ENCODE measurements around the gene TTN.

The TTN gene

DNA sequence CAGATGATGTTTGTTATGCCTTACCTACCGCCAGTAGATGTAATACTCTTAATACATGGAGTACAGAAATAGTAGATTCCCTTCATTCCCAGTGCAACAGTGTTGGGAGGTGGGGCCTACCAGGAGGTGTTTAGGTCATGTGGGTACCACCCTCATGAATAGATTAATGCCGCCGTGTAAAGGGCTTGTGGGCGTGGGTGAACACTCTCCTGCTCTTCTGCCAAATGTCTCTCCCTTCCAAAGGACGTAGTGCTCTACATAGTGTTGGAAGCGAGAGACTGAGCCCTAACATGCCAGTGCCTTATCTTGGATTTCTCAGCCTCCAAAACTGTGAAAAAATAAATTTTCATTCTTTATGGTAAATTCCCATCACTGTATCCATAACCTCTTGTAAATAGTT, 296.8 kb downstream of the TTN start:
- Histone ChIP-seq H3K36me3 (ENCODE audit: insufficient read depth, low read length) (peaks cover 12% of the 10 kb centered on the region), H2AFZ (ENCODE audit: low read depth, low read length) (no peak overlapping the region), H3K27me3 (ENCODE audit: insufficient read depth, low read length) (no peaks in the 10 kb centered on the region), H3K4me1 (ENCODE audit: insufficient read depth, low read length) (peaks cover 13% of the 10 kb centered on the region), H3K9me3 (ENCODE audit: low read length) (no peaks in the 10 kb centered on the region), H3K4me3 (ENCODE audit: low read length) (no peak overlapping the region)

DNA sequence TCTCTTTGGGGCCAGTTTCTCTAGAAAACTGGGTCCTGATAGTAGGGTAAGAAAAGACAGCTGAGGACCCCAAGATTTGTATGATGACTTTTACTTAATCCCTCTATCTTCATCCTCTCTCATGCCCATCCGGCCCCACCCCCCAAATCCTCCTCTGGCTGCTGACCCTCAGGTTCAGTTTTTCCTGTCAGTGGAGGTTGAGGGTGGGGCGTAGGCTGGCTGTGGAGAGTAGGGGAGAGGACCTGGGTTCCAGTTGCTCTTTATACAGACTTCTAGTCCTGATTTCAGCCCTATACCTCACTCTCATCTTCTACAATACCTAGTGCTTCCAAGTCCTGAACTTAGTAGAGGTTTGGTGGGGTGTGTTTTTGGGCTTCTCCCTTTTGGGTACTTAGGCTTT, 298.6 kb downstream of the TTN start:
- Histone ChIP-seq H3K4me1 (ENCODE audit: insufficient read depth, low read length) (peaks cover 13% of the 10 kb centered on the region), H3K27me3 (ENCODE audit: insufficient read depth, low read length) (no peaks in the 10 kb centered on the region), H3K4me3 (ENCODE audit: low read length) (no peak overlapping the region), H3K9me3 (ENCODE audit: low read length) (no peaks in the 10 kb centered on the region), H3K36me3 (ENCODE audit: insufficient read depth, low read length) (peaks cover 25% of the 10 kb centered on the region), H2AFZ (ENCODE audit: low read depth, low read length) (no peak overlapping the region)

DNA sequence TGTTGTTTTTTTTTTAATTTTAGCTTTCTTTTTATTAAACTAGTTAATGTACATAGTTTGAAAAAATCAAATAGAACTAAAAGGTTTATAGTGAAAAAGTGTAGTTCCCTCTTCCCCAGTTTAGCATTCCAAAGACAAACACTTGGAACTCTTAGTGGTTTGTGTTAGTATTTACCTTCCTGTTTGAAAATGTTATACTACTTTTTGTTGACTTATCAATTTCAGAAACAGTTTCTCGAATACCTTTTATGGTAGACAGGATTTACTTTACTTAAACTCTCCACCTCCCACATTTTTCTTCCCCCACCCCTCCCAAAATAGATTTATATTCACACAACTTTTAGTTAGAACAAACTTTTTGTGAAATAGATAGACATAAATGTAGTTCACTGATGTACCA, 300.3 kb downstream of the TTN start:
- no peaks in the 10 kb centered on the region for H3K9me3 ChIP-seq (ENCODE audit: low read length)
- H3K4me3 ChIP-seq (ENCODE audit: low read length) = no peak overlapping the region
- H2AFZ ChIP-seq (ENCODE audit: low read depth, low read length) = no peak overlapping the region
- peaks cover 42% of the 10 kb centered on the region for H3K36me3 ChIP-seq (ENCODE audit: insufficient read depth, low read length)
- H3K27me3 ChIP-seq (ENCODE audit: insufficient read depth, low read length) = no peaks in the 10 kb centered on the region
- peaks cover 4% of the 10 kb centered on the region for H3K4me1 ChIP-seq (ENCODE audit: insufficient read depth, low read length)

DNA sequence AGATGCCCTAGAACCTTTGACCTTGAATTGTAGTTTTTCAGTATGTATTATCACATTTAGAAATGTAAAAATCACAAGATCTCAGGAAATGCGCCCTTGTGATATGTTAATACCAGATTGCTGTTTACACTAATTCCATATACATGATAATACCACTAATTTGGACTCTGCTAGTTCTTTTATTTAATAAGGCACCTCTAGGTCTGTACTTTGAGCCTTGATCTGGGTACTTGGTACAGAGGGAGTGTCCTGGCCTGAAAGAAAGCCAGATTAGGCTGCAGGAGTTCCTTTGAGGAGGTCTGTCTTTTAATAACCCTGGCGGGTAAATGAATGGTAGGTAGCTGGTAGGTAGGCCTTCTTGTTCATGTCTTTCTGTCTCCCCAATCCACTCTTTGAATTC, 300.7 kb downstream of the TTN start:
- Histone ChIP-seq H3K4me3 (ENCODE audit: low read length) (no peak overlapping the region), H3K36me3 (ENCODE audit: insufficient read depth, low read length) (peaks cover 46% of the 10 kb centered on the region), H3K9me3 (ENCODE audit: low read length) (no peaks in the 10 kb centered on the region), H3K4me1 (ENCODE audit: insufficient read depth, low read length) (peaks cover under 1% of the 10 kb centered on the region), H2AFZ (ENCODE audit: low read depth, low read length) (no peak overlapping the region), H3K27me3 (ENCODE audit: insufficient read depth, low read length) (no peaks in the 10 kb centered on the region)

DNA sequence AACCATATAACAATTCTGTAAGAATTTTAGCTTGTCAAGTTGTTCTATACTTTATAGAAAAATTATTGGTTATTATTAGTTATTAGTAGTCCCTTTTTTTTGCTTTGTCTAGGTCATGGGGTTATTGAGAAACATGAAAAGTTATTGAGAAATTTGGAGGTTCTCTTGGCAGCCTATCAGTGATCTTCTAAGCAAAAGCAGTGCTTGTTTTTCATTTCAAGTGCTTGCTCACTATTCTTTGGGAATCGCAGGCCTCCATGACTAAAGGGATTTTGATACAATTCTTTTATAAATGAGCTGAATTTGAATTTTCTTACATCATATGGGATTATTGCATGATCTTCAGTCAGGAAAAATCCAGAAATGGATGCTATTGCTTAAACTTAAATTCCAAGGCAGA, 301.1 kb downstream of the TTN start:
- no peaks in the 10 kb centered on the region for H3K4me1 ChIP-seq (ENCODE audit: insufficient read depth, low read length)
- no peaks in the 10 kb centered on the region for H3K27me3 ChIP-seq (ENCODE audit: insufficient read depth, low read length)
- no peak overlapping the region for H2AFZ ChIP-seq (ENCODE audit: low read depth, low read length)
- H3K9me3 ChIP-seq (ENCODE audit: low read length) = no peaks in the 10 kb centered on the region
- H3K4me3 ChIP-seq (ENCODE audit: low read length) = no peak overlapping the region
- peaks cover 50% of the 10 kb centered on the region for H3K36me3 ChIP-seq (ENCODE audit: insufficient read depth, low read length)

DNA sequence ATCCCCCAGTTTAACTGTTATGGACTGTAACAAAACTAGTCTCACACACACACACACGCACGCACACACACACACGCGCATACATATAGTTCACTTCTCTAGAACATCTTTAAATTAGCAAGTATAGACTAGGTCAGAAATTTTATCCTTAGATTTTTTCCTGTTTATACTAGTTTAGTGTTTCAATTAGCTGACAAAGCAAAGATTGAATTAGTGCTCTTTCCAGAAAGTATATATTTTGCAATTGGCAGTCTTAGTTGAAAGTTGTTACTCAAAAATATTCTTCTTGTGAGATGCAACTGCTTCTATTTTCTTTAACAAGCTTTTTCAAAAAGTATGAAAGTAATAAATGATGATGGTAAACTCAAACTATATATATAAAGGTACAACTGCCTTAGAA, 304.5 kb downstream of the TTN start:
- Histone ChIP-seq H3K9me3 (ENCODE audit: low read length) (no peaks in the 10 kb centered on the region), H3K4me3 (ENCODE audit: low read length) (no peak overlapping the region), H3K4me1 (ENCODE audit: insufficient read depth, low read length) (no peaks in the 10 kb centered on the region), H3K36me3 (ENCODE audit: insufficient read depth, low read length) (peaks cover 71% of the 10 kb centered on the region), H3K27me3 (ENCODE audit: insufficient read depth, low read length) (no peaks in the 10 kb centered on the region), H2AFZ (ENCODE audit: low read depth, low read length) (no peak overlapping the region)

DNA sequence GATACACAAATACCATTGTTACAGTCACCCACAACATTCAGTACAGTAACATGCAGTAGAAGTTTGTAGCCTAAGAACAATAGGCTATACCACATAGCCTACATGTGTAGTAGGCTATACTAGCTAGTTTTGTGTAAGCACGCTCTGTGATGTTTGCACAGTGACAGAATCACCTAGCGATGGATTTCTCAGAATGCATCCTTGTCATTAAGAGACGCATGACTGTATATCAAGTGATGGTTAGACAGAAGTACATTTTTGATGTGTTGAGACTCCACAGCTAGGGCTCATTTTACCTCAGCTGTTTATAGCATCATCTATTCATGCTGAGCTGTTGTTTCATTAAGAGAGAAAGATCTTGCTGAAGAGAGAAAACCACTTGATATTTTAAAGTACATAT, 307.6 kb downstream of the TTN start:
- Histone ChIP-seq H3K4me3 (ENCODE audit: low read length) (no peak overlapping the region), H2AFZ (ENCODE audit: low read depth, low read length) (no peak overlapping the region), H3K9me3 (ENCODE audit: low read length) (no peaks in the 10 kb centered on the region), H3K36me3 (ENCODE audit: insufficient read depth, low read length) (peaks cover 79% of the 10 kb centered on the region), H3K4me1 (ENCODE audit: insufficient read depth, low read length) (no peaks in the 10 kb centered on the region), H3K27me3 (ENCODE audit: insufficient read depth, low read length) (no peaks in the 10 kb centered on the region)

DNA sequence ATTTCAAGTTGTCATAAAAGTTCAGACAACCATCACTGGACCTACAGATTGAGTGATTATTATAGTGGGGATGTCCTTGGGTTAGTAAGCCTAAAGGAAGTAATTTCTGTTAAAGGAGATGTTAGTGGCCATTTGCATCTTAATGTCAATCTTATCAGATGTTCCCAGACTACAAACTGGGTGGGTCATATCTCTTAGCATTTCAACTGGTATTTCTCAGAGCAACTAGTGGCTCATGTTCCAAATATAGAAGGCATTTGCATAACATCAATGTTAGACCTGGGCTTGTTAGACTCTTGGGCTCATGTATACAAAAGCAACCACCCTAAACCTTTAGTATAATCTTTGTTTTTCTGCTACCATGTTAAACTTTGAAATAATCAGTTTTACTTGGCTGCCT, 309.1 kb downstream of the TTN start:
- Histone ChIP-seq H2AFZ (ENCODE audit: low read depth, low read length) (no peak overlapping the region), H3K4me3 (ENCODE audit: low read length) (no peak overlapping the region), H3K9me3 (ENCODE audit: low read length) (no peaks in the 10 kb centered on the region), H3K36me3 (ENCODE audit: insufficient read depth, low read length) (peaks cover 80% of the 10 kb centered on the region), H3K4me1 (ENCODE audit: insufficient read depth, low read length) (no peaks in the 10 kb centered on the region), H3K27me3 (ENCODE audit: insufficient read depth, low read length) (no peaks in the 10 kb centered on the region)

DNA sequence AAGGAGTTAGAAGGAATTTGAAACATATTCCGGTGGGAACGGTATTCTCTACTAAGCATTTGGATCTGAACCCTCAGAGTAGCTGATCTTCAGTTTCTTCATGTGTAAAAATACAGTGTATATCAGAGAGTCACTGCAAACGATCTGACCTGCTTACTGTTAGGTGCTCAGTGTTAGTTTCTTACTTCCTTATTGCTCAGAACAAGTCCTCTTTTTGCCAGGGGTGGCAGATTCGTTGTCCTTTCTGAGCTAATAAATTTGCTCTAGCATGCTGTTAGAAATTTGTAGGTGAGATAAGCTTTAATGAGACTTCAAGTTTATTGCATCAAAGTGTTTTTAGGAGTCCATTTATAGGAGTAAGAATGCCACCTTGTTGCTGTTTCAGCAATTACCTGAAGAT, 311.2 kb downstream of the TTN start:
- no peaks in the 10 kb centered on the region for H3K9me3 ChIP-seq (ENCODE audit: low read length)
- H3K4me1 ChIP-seq (ENCODE audit: insufficient read depth, low read length) = no peaks in the 10 kb centered on the region
- no peaks in the 10 kb centered on the region for H3K27me3 ChIP-seq (ENCODE audit: insufficient read depth, low read length)
- no peak overlapping the region for H2AFZ ChIP-seq (ENCODE audit: low read depth, low read length)
- H3K36me3 ChIP-seq (ENCODE audit: insufficient read depth, low read length) = peaks cover 72% of the 10 kb centered on the region
- no peak overlapping the region for H3K4me3 ChIP-seq (ENCODE audit: low read length)

DNA sequence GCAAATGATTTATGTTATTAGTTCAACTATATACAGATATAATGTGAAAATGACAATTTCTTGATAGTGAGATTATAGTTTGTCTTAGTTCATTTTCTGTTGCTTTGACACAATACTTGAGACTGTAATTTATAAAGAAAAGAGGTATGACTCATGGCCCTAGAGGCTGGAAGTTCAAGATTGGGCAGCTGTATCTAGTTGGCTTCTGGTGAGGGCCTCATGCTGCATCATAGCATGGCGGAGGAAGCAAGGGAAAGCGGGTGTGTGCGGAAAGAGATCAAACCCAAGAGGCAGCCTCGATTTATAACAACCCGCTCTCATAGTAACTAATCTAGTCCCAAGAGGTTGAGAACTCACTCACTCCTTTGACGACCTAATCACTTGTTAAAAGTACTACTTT, 315.6 kb downstream of the TTN start:
- H3K27me3 ChIP-seq (ENCODE audit: insufficient read depth, low read length) = no peaks in the 10 kb centered on the region
- H2AFZ ChIP-seq (ENCODE audit: low read depth, low read length) = no peak overlapping the region
- no peak overlapping the region for H3K4me3 ChIP-seq (ENCODE audit: low read length)
- H3K9me3 ChIP-seq (ENCODE audit: low read length) = no peaks in the 10 kb centered on the region
- H3K4me1 ChIP-seq (ENCODE audit: insufficient read depth, low read length) = no peaks in the 10 kb centered on the region
- H3K36me3 ChIP-seq (ENCODE audit: insufficient read depth, low read length) = peaks cover 58% of the 10 kb centered on the region

DNA sequence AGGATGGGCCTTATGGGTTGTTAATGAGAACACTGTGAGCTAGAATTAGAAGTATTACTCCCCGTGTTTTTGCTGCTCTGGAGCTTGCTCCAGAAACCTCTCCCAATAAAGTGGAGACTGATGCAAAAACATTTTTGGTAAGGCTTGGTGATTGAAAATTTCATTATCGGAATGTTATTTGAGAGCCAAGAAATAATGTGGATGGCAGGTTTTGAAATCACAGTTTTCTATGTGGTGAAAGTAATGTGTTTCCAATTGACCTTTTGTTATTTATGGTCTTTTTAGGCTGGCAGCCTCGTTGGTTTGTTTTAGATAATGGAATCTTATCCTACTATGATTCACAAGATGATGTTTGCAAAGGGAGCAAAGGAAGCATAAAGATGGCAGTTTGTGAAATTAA, 321.9 kb downstream of the TTN start:
- Histone ChIP-seq H2AFZ (ENCODE audit: low read depth, low read length) (no peak overlapping the region), H3K4me1 (ENCODE audit: insufficient read depth, low read length) (peaks cover 14% of the 10 kb centered on the region), H3K9me3 (ENCODE audit: low read length) (no peaks in the 10 kb centered on the region), H3K27me3 (ENCODE audit: insufficient read depth, low read length) (no peaks in the 10 kb centered on the region), H3K36me3 (ENCODE audit: insufficient read depth, low read length) (peaks cover 25% of the 10 kb centered on the region), H3K4me3 (ENCODE audit: low read length) (no peak overlapping the region)

DNA sequence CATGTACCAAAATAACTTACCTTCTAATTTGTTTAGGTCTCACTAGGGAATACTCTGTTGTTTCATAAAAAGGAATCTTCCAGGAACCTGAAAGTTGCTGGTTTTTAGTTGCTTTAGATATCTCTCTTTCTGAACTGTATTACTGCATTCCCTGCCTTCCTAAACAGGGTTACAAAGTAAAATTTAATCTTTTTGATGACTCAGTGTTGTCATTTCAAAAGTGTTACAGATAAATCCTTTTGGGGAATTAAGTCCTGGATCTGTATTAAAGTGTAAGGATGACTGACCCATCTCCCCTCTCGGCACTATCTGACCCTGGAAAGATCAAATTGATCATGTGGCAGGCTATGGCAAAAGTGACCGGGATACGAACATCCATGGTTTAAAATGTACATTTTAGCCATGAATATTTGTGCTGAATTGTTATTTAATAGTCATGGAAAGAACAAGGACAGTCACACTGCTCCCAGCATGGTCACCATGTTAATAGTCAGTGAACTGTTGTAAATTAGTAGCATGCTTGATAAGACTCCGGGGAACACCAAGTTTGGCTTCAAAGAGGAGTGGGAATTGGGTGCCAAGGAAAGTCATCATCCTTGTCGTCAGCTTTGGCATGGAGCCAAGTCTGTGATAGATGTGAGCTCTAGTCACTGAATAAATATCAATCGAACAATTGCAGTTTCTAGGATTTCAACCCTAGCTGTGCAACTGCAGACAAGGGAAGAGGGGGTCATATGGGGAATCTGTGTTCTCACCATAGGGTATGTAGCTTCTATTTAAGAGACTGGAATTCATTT, 322.8 kb downstream of the TTN start:
- Histone ChIP-seq H2AFZ (ENCODE audit: low read depth, low read length) (no peak overlapping the region), H3K4me3 (ENCODE audit: low read length) (no peak overlapping the region), H3K36me3 (ENCODE audit: insufficient read depth, low read length) (peaks cover 21% of the 10 kb centered on the region), H3K9me3 (ENCODE audit: low read length) (no peaks in the 10 kb centered on the region), H3K4me1 (ENCODE audit: insufficient read depth, low read length) (peaks cover 14% of the 10 kb centered on the region), H3K27me3 (ENCODE audit: insufficient read depth, low read length) (no peaks in the 10 kb centered on the region)

DNA sequence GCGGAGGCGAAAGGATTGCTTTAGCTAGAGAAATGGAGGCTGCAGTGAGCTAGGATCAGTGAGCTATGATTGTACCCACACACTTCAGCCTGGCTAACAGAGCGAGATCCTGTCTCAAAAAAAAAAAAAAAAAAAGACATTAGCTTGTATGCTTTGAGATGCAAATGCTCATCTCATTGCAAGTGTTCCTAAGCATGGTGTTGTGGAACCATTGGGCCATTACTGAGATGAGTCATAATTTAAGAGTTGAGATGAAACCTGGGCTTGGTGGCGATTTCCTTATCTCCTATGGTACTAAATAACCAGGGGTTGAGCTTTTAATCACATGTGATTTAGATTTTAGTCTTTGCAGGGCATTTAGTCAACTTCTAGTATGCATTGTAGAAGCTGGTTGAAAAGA, 324.8 kb downstream of the TTN start:
- Histone ChIP-seq H3K27me3 (ENCODE audit: insufficient read depth, low read length) (no peaks in the 10 kb centered on the region), H2AFZ (ENCODE audit: low read depth, low read length) (no peak overlapping the region), H3K4me1 (ENCODE audit: insufficient read depth, low read length) (peaks cover 14% of the 10 kb centered on the region), H3K36me3 (ENCODE audit: insufficient read depth, low read length) (peaks cover 18% of the 10 kb centered on the region), H3K4me3 (ENCODE audit: low read length) (peak overlapping the region; percentile 74), H3K9me3 (ENCODE audit: low read length) (no peaks in the 10 kb centered on the region)

All from neuron (in vitro differentiated cells).